ENCODE data around the gene ATP8A2. TPM values are rescaled to one million over a fixed set of nuclear protein-coding genes. Genes with fewer than 3 reads are reported as not detected.

The ATP8A2 gene
- total and polyA plus RNA-seq, 10 of the 15 experiments (the other 5 are each of a cell fraction or from before 2014, with no cell fraction given), result 0.01 to 0.04 (median 0.04) TPM; not detected in 7

DNA sequence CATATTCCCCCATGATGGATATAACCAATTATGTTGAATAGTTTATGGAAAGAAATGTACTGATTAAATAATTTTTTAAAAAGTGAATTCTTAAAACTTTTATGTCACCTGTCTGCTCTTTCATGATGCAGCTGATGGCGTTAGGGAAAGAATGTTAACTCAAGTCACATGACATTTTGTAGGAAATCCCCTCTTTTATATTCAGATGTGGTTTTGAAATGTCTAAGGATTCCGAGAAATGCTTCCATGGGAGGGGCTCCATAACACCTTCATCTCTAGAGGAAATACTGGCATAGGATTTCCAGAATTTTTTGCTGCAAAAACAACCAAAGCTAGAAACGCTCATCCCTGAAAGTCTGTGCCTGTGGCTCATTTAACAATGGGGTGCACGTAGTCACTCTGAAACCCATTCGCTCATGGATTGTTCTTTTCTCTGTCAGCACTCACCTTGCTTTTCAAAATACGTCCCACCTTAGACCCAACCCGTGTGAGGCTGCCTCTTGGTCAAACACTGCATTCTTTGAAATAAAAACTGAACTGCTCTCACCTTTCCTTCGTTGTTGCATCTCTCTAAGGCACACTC lies 391.1 kb downstream of the ATP8A2 start (continued):
- TF ChIP-seq, protein P1, sequence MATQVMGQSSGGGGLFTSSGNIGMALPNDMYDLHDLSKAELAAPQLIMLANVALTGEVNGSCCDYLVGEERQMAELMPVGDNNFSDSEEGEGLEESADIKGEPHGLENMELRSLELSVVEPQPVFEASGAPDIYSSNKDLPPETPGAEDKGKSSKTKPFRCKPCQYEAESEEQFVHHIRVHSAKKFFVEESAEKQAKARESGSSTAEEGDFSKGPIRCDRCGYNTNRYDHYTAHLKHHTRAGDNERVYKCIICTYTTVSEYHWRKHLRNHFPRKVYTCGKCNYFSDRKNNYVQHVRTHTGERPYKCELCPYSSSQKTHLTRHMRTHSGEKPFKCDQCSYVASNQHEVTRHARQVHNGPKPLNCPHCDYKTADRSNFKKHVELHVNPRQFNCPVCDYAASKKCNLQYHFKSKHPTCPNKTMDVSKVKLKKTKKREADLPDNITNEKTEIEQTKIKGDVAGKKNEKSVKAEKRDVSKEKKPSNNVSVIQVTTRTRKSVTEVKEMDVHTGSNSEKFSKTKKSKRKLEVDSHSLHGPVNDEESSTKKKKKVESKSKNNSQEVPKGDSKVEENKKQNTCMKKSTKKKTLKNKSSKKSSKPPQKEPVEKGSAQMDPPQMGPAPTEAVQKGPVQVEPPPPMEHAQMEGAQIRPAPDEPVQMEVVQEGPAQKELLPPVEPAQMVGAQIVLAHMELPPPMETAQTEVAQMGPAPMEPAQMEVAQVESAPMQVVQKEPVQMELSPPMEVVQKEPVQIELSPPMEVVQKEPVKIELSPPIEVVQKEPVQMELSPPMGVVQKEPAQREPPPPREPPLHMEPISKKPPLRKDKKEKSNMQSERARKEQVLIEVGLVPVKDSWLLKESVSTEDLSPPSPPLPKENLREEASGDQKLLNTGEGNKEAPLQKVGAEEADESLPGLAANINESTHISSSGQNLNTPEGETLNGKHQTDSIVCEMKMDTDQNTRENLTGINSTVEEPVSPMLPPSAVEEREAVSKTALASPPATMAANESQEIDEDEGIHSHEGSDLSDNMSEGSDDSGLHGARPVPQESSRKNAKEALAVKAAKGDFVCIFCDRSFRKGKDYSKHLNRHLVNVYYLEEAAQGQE (IDR thresholded peaks at IDR 0.05; ENCODE audit: low read depth, low read length), result no peak
- TF ChIP-seq MTA3 (IDR thresholded peaks at IDR 0.05; ENCODE audit: borderline replicate concordance, low read length) (no peak), ASH2L (IDR thresholded peaks at IDR 0.05; ENCODE audit: borderline replicate concordance, low read depth) (no peak), MXI1 (IDR thresholded peaks at IDR 0.05; ENCODE audit: low read depth, low read length) (no peak), RUNX3 (IDR thresholded peaks at IDR 0.05; ENCODE audit: low read length) (no peak)

DNA sequence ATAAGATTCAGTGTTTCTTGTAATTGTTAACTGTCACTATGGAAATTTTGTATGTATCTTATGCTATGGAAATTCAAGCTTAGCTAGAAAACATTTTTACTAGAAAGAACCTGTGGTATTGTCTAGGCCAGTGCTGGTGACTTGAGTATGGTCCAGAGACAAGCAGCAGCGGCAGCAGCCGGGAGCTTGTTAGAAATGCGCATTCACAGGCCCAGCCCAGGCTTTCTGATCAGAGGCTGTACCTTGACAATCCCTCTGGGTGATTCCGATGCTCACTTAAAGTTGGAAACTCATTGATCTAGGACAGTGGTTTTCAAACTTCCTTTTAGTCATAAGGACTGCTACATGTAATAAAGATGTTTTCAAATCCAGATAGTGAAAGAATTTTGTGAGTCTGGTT lies 392.6 kb downstream of the ATP8A2 start:
- Histone ChIP-seq H3K79me2 (ENCODE audit: control insufficient read depth, insufficient read depth, low read length) (no peaks in the 10 kb centered on the region), H3K4me3 (no peak overlapping the region), H3K27me3 (replicated peaks in 1 of 2; ENCODE audit: control insufficient read depth in 2 of 2, insufficient read depth in 2 of 2, low read length in 1 of 2) (no peaks in the 10 kb centered on the region; a peak in 1 of 4 replicates), H3K4me2 (ENCODE audit: control insufficient read depth, insufficient read depth) (no peak overlapping the region), H4K20me1 (ENCODE audit: control insufficient read depth, insufficient read depth) (no peaks in the 10 kb centered on the region), H3K4me1 (ENCODE audit: control insufficient read depth, insufficient read depth, low read length) (no peaks in the 10 kb centered on the region), H3K9me3 (replicated peaks; ENCODE audit: control insufficient read depth, insufficient read depth, low read length) (no peaks in the 10 kb centered on the region; the same call in 2 of the 3 replicates), H3K9ac (ENCODE audit: control insufficient read depth, insufficient read depth, low read length) (no peak overlapping the region), H3K36me3 (ENCODE audit: control insufficient read depth in 2 of 2, insufficient read depth in 2 of 2, low read length in 1 of 2) (no peaks in the 10 kb centered on the region), H2AFZ (ENCODE audit: control insufficient read depth, low read depth, low read length) (no peak overlapping the region), H3K27ac (ENCODE audit: control insufficient read depth, insufficient read depth) (no peak overlapping the region)
- in situ Hi-C loops (cut with MboI) (no loop called here), intact Hi-C loops (cut with micrococcal nuclease; ENCODE audit: unreplicated experiment) (no loop called here)
- BruUV-seq (replicated peaks), result no TSS peak
- no peak for ATAC-seq
- ChIA-PET CTCF (no interaction called here), POLR2A (no interaction called here), RAD21 (ENCODE audit: unreplicated experiment) (no interaction called here), SMC1A (ENCODE audit: uncharacterized antibody, unreplicated experiment) (no interaction called here)
- no peak for DNase-seq (ENCODE audit: low read depth, low spot score)
- WGBS (ENCODE audit: insufficient coverage, insufficient replicate concordance, low lambda C conversion rate, missing lambda C conversion rate), result 50% methylated on average over 4 of the region's 4 CpGs
- no peak for FAIRE-seq
- no peak for TF ChIP-seq MEF2A (IDR thresholded peaks at IDR 0.05; ENCODE audit: insufficient read depth, low read depth, low read length)
- TF ChIP-seq RUNX3 (IDR thresholded peaks at IDR 0.05; ENCODE audit: low read length), result no peak
- no peak for TF ChIP-seq POLR2AphosphoS5 (IDR thresholded peaks at IDR 0.05; ENCODE audit: low read length)
- TF ChIP-seq, protein P2, sequence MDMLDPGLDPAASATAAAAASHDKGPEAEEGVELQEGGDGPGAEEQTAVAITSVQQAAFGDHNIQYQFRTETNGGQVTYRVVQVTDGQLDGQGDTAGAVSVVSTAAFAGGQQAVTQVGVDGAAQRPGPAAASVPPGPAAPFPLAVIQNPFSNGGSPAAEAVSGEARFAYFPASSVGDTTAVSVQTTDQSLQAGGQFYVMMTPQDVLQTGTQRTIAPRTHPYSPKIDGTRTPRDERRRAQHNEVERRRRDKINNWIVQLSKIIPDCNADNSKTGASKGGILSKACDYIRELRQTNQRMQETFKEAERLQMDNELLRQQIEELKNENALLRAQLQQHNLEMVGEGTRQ (IDR thresholded peaks at IDR 0.05; ENCODE audit: borderline replicate concordance, low read depth, low read length), result no peak
- TF ChIP-seq, protein P3, sequence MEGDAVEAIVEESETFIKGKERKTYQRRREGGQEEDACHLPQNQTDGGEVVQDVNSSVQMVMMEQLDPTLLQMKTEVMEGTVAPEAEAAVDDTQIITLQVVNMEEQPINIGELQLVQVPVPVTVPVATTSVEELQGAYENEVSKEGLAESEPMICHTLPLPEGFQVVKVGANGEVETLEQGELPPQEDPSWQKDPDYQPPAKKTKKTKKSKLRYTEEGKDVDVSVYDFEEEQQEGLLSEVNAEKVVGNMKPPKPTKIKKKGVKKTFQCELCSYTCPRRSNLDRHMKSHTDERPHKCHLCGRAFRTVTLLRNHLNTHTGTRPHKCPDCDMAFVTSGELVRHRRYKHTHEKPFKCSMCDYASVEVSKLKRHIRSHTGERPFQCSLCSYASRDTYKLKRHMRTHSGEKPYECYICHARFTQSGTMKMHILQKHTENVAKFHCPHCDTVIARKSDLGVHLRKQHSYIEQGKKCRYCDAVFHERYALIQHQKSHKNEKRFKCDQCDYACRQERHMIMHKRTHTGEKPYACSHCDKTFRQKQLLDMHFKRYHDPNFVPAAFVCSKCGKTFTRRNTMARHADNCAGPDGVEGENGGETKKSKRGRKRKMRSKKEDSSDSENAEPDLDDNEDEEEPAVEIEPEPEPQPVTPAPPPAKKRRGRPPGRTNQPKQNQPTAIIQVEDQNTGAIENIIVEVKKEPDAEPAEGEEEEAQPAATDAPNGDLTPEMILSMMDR (IDR thresholded peaks at IDR 0.05 in 2 of 3, conservative IDR thresholded peaks at IDR 0.05 in 1 of 3; ENCODE audit: control insufficient read depth in 2 of 3, extremely low read depth in 1 of 3, insufficient read depth in 1 of 3, low read depth in 3 of 3, low read length in 3 of 3), result no peak
- TF ChIP-seq YBX1 (IDR thresholded peaks at IDR 0.05), result no peak
- TF ChIP-seq MTA2 (IDR thresholded peaks at IDR 0.05; ENCODE audit: low read depth), result no peak
- TF ChIP-seq CBX5 (IDR thresholded peaks at IDR 0.05; ENCODE audit: low read depth), result no peak
- no peak for TF ChIP-seq MYB (IDR thresholded peaks at IDR 0.05; ENCODE audit: borderline replicate concordance, low read depth, low read length)
- no peak for TF ChIP-seq BCL11A (IDR thresholded peaks at IDR 0.05; ENCODE audit: low read depth, low read length)
- no peak for TF ChIP-seq ESRRA (IDR thresholded peaks at IDR 0.05; ENCODE audit: low read length)
- no peak for TF ChIP-seq SUZ12 (IDR thresholded peaks at IDR 0.05; ENCODE audit: unreplicated experiment)
- no peak for TF ChIP-seq ZZZ3 (IDR thresholded peaks at IDR 0.05; ENCODE audit: control insufficient read depth, insufficient read length, low read depth)
- no peak for TF ChIP-seq FOXK2 (IDR thresholded peaks at IDR 0.05)

All from GM12878 (cell line).